Measurements from ENCODE around the gene TCL1B. TPM values are rescaled to one million over a fixed set of nuclear protein-coding genes. Genes with fewer than 3 reads are reported as not detected.

Gene TCL1B
- total RNA-seq, 4 donors from 2014 or later, result not detected

GRCh38 chr14:95679998-95680735, 6.1 kb upstream of the TCL1B start:
- H3K4me1 ChIP-seq, result no peaks in the 10 kb centered on the region
- no peak overlapping the region for H3K4me3 ChIP-seq
- peaks cover 0 to 42% (median 0%) of the 10 kb centered on the region in 4 donors for H3K27me3 ChIP-seq
- intact Hi-C loops (cut with DNase I), result no loop called here
- no peak overlapping the region for H3K27ac ChIP-seq (replicated peaks in 1 of 4)
- no peak for DNase-seq (ENCODE audit: extremely low spot score)
- WGBS, result 42% methylated on average over 7 of the region's 8 CpGs
- TF ChIP-seq POLR2A (IDR thresholded peaks at IDR 0.05; ENCODE audit: low read depth) (no peak), CTCF (IDR thresholded peaks at IDR 0.05) (no peak), POLR2AphosphoS5 (IDR thresholded peaks at IDR 0.05) (no peak), EP300 (IDR thresholded peaks at IDR 0.05) (no peak)
- peaks cover 0 to 11% (median 0%) of the 10 kb centered on the region in 4 donors for H3K9me3 ChIP-seq
- H3K36me3 ChIP-seq, result no peaks in the 10 kb centered on the region

GRCh38 chr14:95681153-95681552, 5.1 kb upstream of the TCL1B start:
- intact Hi-C loops (cut with DNase I), result no loop called here
- no peak for DNase-seq (ENCODE audit: extremely low spot score)
- Histone ChIP-seq H3K4me1 (no peaks in the 10 kb centered on the region), H3K4me3 (no peak overlapping the region), H3K27ac (replicated peaks in 1 of 4) (no peak overlapping the region), H3K27me3 (peaks cover 0 to 41% (median 0%) of the 10 kb centered on the region in 4 donors), H3K36me3 (no peaks in the 10 kb centered on the region), H3K9me3 (peaks cover 0 to 8% (median 0%) of the 10 kb centered on the region in 4 donors)
- TF ChIP-seq POLR2A (IDR thresholded peaks at IDR 0.05; ENCODE audit: low read depth) (no peak), POLR2AphosphoS5 (IDR thresholded peaks at IDR 0.05) (no peak), EP300 (IDR thresholded peaks at IDR 0.05) (no peak), CTCF (IDR thresholded peaks at IDR 0.05) (no peak)
- WGBS, result 53% methylated on average over 2 of the region's 2 CpGs

GRCh38 chr14:95683793-95684192, 2.4 kb upstream of the TCL1B start:
- Histone ChIP-seq H3K4me3 (no peak overlapping the region), H3K27me3 (peaks cover 0 to 35% (median 0%) of the 10 kb centered on the region in 4 donors), H3K36me3 (no peaks in the 10 kb centered on the region), H3K9me3 (no peaks in the 10 kb centered on the region), H3K27ac (replicated peaks in 1 of 4) (no peak overlapping the region), H3K4me1 (no peaks in the 10 kb centered on the region)
- WGBS, result 62% methylated on average over 2 of the region's 4 CpGs
- TF ChIP-seq POLR2AphosphoS5 (IDR thresholded peaks at IDR 0.05) (no peak), CTCF (IDR thresholded peaks at IDR 0.05) (peak in 1 of 3 experiments; percentile 35)
- DNase-seq (ENCODE audit: extremely low spot score), result no peak
- intact Hi-C loops (cut with DNase I), result no loop called here

GRCh38 chr14:95686935-95687334, 709 bp downstream of the TCL1B start:
- WGBS, result 70% methylated on average over 2 of the region's 2 CpGs
- H3K27ac ChIP-seq (replicated peaks in 1 of 4), result no peak overlapping the region

More at GRCh38 chr14:95686935-95687334, 709 bp downstream of the TCL1B start:
- Histone ChIP-seq H3K4me3 (no peak overlapping the region), H3K9me3 (no peaks in the 10 kb centered on the region), H3K27me3 (peaks cover 0 to 48% (median 0%) of the 10 kb centered on the region in 4 donors), H3K36me3 (no peaks in the 10 kb centered on the region), H3K4me1 (no peaks in the 10 kb centered on the region)
- DNase-seq (ENCODE audit: extremely low spot score), result no peak
- intact Hi-C loops (cut with DNase I), result no loop called here
- TF ChIP-seq POLR2AphosphoS5 (IDR thresholded peaks at IDR 0.05), result no peak
- TF ChIP-seq POLR2A (IDR thresholded peaks at IDR 0.05; ENCODE audit: low read depth), result no peak
- no peak for TF ChIP-seq EP300 (IDR thresholded peaks at IDR 0.05)
- no peak for TF ChIP-seq CTCF (IDR thresholded peaks at IDR 0.05)
